Upper lobe of left lung (tissue), 6 donors: Measurements from ENCODE around the gene SRBD1. TPM values are rescaled to one million over a fixed set of nuclear protein-coding genes. Genes with fewer than 3 reads are reported as not detected.

Source experiments
- ATAC-seq, 2 donors: fragments of 200-7000 bp; cut with Tn5 transposase; one replicate each; pipeline ENCODE4 v1.9.1; 2022; ENCODE audit warnings: mild to moderate bottlenecking in 2 of 2, moderate library complexity in 2 of 2; ENCODE audit not compliant: low FRiP score in 2 of 2
- DNase-seq, 2 donors: peaks; one replicate each; pipeline ENCODE4 v3.0.0-alpha.2; 2019 to 2020
- H3K27ac ChIP-seq, 4 donors: fragments of 200-600 bp; sonication (generic); one replicate each; pipeline ENCODE4 v1.5.1; 2016 to 2019
- H3K27me3 ChIP-seq, 4 donors: fragments of 200-600 bp; sonication (generic); one replicate each; pipeline ENCODE4 v1.5.1; 2017 to 2019
- H3K36me3 ChIP-seq, 4 donors: fragments of 200-600 bp; sonication (generic); one replicate each; pipeline ENCODE4 v1.5.1; 2016 to 2019
- H3K4me1 ChIP-seq, 4 donors: fragments of 200-600 bp; sonication (generic); one replicate each; pipeline ENCODE4 v1.5.1; 2018 to 2019
- H3K4me3 ChIP-seq, 4 donors: fragments of 200-600 bp; sonication (generic); one replicate each; pipeline ENCODE4 v1.5.1; 2017 to 2019; ENCODE audit warnings: mild to moderate bottlenecking in 2 of 4, moderate library complexity in 1 of 4
- H3K9me3 ChIP-seq, 4 donors: fragments of 200-600 bp; sonication (generic); one replicate each; pipeline ENCODE4 v1.5.1; 2018 to 2019
- CTCF ChIP-seq, 6 experiments: fragments of 450-650 bp in 4 of 6; fragments of 200-600 bp in 2 of 6; sonication (generic) in 2 of 6; IDR thresholded peaks; one replicate each; pipeline ENCODE4 v1.5.1; 2016 to 2019; ENCODE audit warnings: antibody characterized with exemption in 6 of 6
- EP300 ChIP-seq, 4 donors: sonication (generic); formaldehyde crosslinking; IDR thresholded peaks; one replicate each; pipeline ENCODE4 v1.5.1; 2017; ENCODE audit warnings: antibody characterized with exemption in 4 of 4, control low read depth in 2 of 4
- POLR2A ChIP-seq, 4 donors: fragments of 450-650 bp; IDR thresholded peaks; one replicate each; pipeline ENCODE4 v1.5.1; 2016 to 2017; ENCODE audit warnings: antibody characterized with exemption in 4 of 4, mild to moderate bottlenecking in 2 of 4
- POLR2AphosphoS5 ChIP-seq, 2 donors: sonication (generic); formaldehyde crosslinking; IDR thresholded peaks; one replicate each; pipeline ENCODE4 v1.5.1; 2017; ENCODE audit warnings: antibody characterized with exemption in 2 of 2
- WGBS, 2 donors: methylation state at CpG; one replicate each; pipeline ENCODE4 v1.1.5; 2017 to 2018; 5-methylcytosine and 5-hydroxymethylcytosine counted together
- total RNA-seq, 6 donors: library from RNA; depleted of rRNA in 4 of 6; stranded (reverse); fragments of >200 nt in 4 of 6; gene quantifications; one replicate each; pipeline versions ENCODE4 v1.1.0 to v1.2.1, GENCODE V29; 2016 to 2021
- donor health status: DM: no; HTN: no; CAD: no; lungs with moderate emphysema.
- donor health status: DM: no; HTN: yes; CAD: no; lungs with severe emphysema.

The SRBD1 gene
- total RNA-seq, 6 donors from 2014 or later: 16.4 to 38.3 (median 19.0) TPM

- WGBS, 2 donors: 97 to 98% methylated on average over 3 of the region's 3 CpGs
- no peak overlapping the region for H3K4me3 ChIP-seq
- H3K27me3 ChIP-seq: no peaks in the 10 kb centered on the region
- DNase-seq: no peak
- H3K27ac ChIP-seq: no peak overlapping the region
- no peaks in the 10 kb centered on the region for H3K4me1 ChIP-seq
- ATAC-seq: no peak
- no peaks in the 10 kb centered on the region for H3K9me3 ChIP-seq
- no peaks in the 10 kb centered on the region for H3K36me3 ChIP-seq
- no peak for TF ChIP-seq POLR2AphosphoS5 (IDR thresholded peaks at IDR 0.05)
Observed at GRCh38 chr2:45559436-45559835, 51.6 kb downstream of the SRBD1 start.

GRCh38 chr2:45554742-45555140 lies 56.3 kb downstream of the SRBD1 start:
- Histone ChIP-seq H3K27ac (no peak overlapping the region), H3K4me3 (no peak overlapping the region), H3K27me3 (no peaks in the 10 kb centered on the region), H3K36me3 (peaks cover 0 to 14% (median 1%) of the 10 kb centered on the region in 4 donors), H3K9me3 (no peaks in the 10 kb centered on the region), H3K4me1 (no peaks in the 10 kb centered on the region)
- WGBS, 2 donors: 84 to 89% methylated on average over 1 of the region's 1 CpG
- ATAC-seq: no peak
- no peak for TF ChIP-seq POLR2A (IDR thresholded peaks at IDR 0.05)
- TF ChIP-seq CTCF (IDR thresholded peaks at IDR 0.05): no peak
- DNase-seq: no peak

GRCh38 chr2:45554073-45554741 lies 56.9 kb downstream of the SRBD1 start:
- no peaks in the 10 kb centered on the region for H3K9me3 ChIP-seq
- DNase-seq (no peak), ATAC-seq (no peak)
- no peak overlapping the region for H3K4me3 ChIP-seq
- no peak overlapping the region for H3K27ac ChIP-seq
- peaks cover 0 to 14% (median 1%) of the 10 kb centered on the region in 4 donors for H3K36me3 ChIP-seq
- 46 to 74% methylated on average over 2 of the region's 2 CpGs for WGBS, 2 donors
- TF ChIP-seq POLR2A (IDR thresholded peaks at IDR 0.05): no peak
- no peak for TF ChIP-seq EP300 (IDR thresholded peaks at IDR 0.05)
- no peak for TF ChIP-seq POLR2AphosphoS5 (IDR thresholded peaks at IDR 0.05)
- TF ChIP-seq CTCF (IDR thresholded peaks at IDR 0.05): no peak
- no peaks in the 10 kb centered on the region for H3K4me1 ChIP-seq
- no peaks in the 10 kb centered on the region for H3K27me3 ChIP-seq

GRCh38 chr2:45551862-45552261 lies 59.2 kb downstream of the SRBD1 start:
- no peaks in the 10 kb centered on the region for H3K27me3 ChIP-seq
- peaks cover 0 to 18% (median 1%) of the 10 kb centered on the region in 4 donors for H3K36me3 ChIP-seq
- no peak overlapping the region for H3K27ac ChIP-seq
- ATAC-seq: no peak
- H3K4me3 ChIP-seq: no peak overlapping the region
- TF ChIP-seq POLR2AphosphoS5 (IDR thresholded peaks at IDR 0.05): no peak
- DNase-seq: no peak
- 79 to 93% methylated on average over 5 of the region's 5 CpGs for WGBS, 2 donors
- no peaks in the 10 kb centered on the region for H3K9me3 ChIP-seq
- no peaks in the 10 kb centered on the region for H3K4me1 ChIP-seq

GRCh38 chr2:45545943-45546342 lies 65.1 kb downstream of the SRBD1 start:
- DNase-seq: no peak
- H3K4me3 ChIP-seq: no peak overlapping the region
- peaks cover 7 to 47% (median 30%) of the 10 kb centered on the region in 4 donors for H3K36me3 ChIP-seq
- H3K27ac ChIP-seq: no peak overlapping the region
- H3K4me1 ChIP-seq: no peaks in the 10 kb centered on the region
- H3K27me3 ChIP-seq: no peaks in the 10 kb centered on the region
- ATAC-seq: no peak
- H3K9me3 ChIP-seq: peaks cover 0 to 14% (median 9%) of the 10 kb centered on the region in 4 donors
- TF ChIP-seq CTCF (IDR thresholded peaks at IDR 0.05) (no peak), EP300 (IDR thresholded peaks at IDR 0.05) (no peak), POLR2A (IDR thresholded peaks at IDR 0.05) (no peak), POLR2AphosphoS5 (IDR thresholded peaks at IDR 0.05) (no peak)

- no peaks in the 10 kb centered on the region for H3K4me1 ChIP-seq
- no peak for DNase-seq
- no peak for ATAC-seq
- no peak overlapping the region for H3K4me3 ChIP-seq
- H3K27me3 ChIP-seq: no peaks in the 10 kb centered on the region
- H3K9me3 ChIP-seq: peaks cover 0 to 17% (median 10%) of the 10 kb centered on the region in 4 donors
- H3K36me3 ChIP-seq: peaks cover 7 to 46% (median 36%) of the 10 kb centered on the region in 4 donors
- no peak overlapping the region for H3K27ac ChIP-seq
- TF ChIP-seq POLR2AphosphoS5 (IDR thresholded peaks at IDR 0.05): no peak
- no peak for TF ChIP-seq EP300 (IDR thresholded peaks at IDR 0.05)
- TF ChIP-seq POLR2A (IDR thresholded peaks at IDR 0.05): no peak
- TF ChIP-seq CTCF (IDR thresholded peaks at IDR 0.05): no peak
- WGBS, 2 donors: 98 to 100% methylated on average over 1 of the region's 1 CpG
Observed at GRCh38 chr2:45543257-45543656, 67.8 kb downstream of the SRBD1 start.
